Kidney (tissue), 14 donors: ENCODE data around the gene SNTG2. TPM values are rescaled to one million over a fixed set of nuclear protein-coding genes. Genes with fewer than 3 reads are reported as not detected.

Source experiments
- DNase-seq, 5 donors: peaks; one replicate each; pipeline ENCODE4 v3.0.0-alpha.2; 2013 to 2020
- FAIRE-seq: peaks from 2 replicates; lab custom pipeline; 2012; peaks lifted over from hg19 to GRCh38; lab: Jason Lieb, UNC
- H3K27ac ChIP-seq, 2 donors: one replicate each; pipeline ENCODE4 v1.7.0; 2013; ENCODE audit warnings: low read depth in 2 of 2, low read length in 2 of 2, inconsistent platforms in 1 of 2
- H3K27me3 ChIP-seq: one replicate; pipeline ENCODE4 v1.7.1; 2013; ENCODE audit warnings: low read length, inconsistent platforms; ENCODE audit not compliant: control insufficient read depth, insufficient read depth
- H3K36me3 ChIP-seq, 3 donors: one replicate each; pipeline versions ENCODE4 v1.7.0 to v1.7.1; 2013; ENCODE audit warnings: low read length in 3 of 3, control low read depth in 1 of 3, inconsistent platforms in 1 of 3; ENCODE audit not compliant: insufficient read depth in 3 of 3, control insufficient read depth in 2 of 3
- H3K4me1 ChIP-seq, 3 donors: one replicate each; pipeline versions ENCODE4 v1.7.0 to v1.7.1; 2013; ENCODE audit warnings: low read length in 3 of 3, inconsistent platforms in 1 of 3, low read depth in 1 of 3; ENCODE audit not compliant: control insufficient read depth in 2 of 3, insufficient read depth in 2 of 3
- H3K4me3 ChIP-seq, 3 donors: one replicate each; pipeline versions ENCODE4 v1.7.0 to v1.8.1; 2013; ENCODE audit warnings: low read length in 3 of 3, control low read depth in 1 of 3, inconsistent platforms in 1 of 3
- H3K9ac ChIP-seq, 3 donors: one replicate each; pipeline versions ENCODE4 v1.7.0 to v1.7.1; 2013; ENCODE audit warnings: low read length in 3 of 3, control low read depth in 1 of 3, inconsistent platforms in 1 of 3
- H3K9me3 ChIP-seq, 3 donors: one replicate each; pipeline versions ENCODE4 v1.7.0 to v1.7.1; 2013; ENCODE audit warnings: low read length in 3 of 3, control low read depth in 1 of 3, inconsistent platforms in 1 of 3; ENCODE audit not compliant: control insufficient read depth in 2 of 3, insufficient read depth in 1 of 3
- intact Hi-C: fragments of 100-400 bp; cut with DNase I; formaldehyde crosslinking; loops from one replicate; pipeline ENCODE4 v1.11.1; 2022
- polyA plus RNA-seq: library from polyadenylated mRNA; stranded (reverse); fragments of 350-450 nt; fragmentation: Illumina TruSeq; extraction: RNeasy Lipid Tissue Mini Kit (QIAGEN cat#74804); gene quantifications from one replicate; pipeline ENCODE4 v1.2.3, GENCODE V29; 2014; ENCODE audit warnings: low read depth, low replicate concordance; ENCODE audit not compliant: insufficient read depth
- total RNA-seq: library from RNA; stranded (reverse); fragmentation: NEBNext Ultra II Directional; extraction: Animal tissue kit (Norgen Biotek cat#: 25700); gene quantifications from one replicate; pipeline ENCODE4 v1.2.1, GENCODE V29; 2021
- TF ChIP-seq, protein P1 (sequence below): IDR thresholded peaks from 3 replicates; pipeline ENCODE4 v1.5.1; 2012; ENCODE audit warnings: mild to moderate bottlenecking, moderate library complexity, borderline replicate concordance; ENCODE audit not compliant: insufficient read depth; ENCODE audit errors: extremely low read depth
- donor health status: control.
- donor health status: control.
- donor health status: control.
- donor health status: control.
- donor health status: control.
- donor health status: DM: yes; HTN: yes; CAD: no.
- donor health status: Normal renal cell carcinoma (clear cell type).

SNTG2 gene
- total and polyA plus RNA-seq, 2 donors from 2014 or later = 2.2 TPM; not detected in 1

DNA sequence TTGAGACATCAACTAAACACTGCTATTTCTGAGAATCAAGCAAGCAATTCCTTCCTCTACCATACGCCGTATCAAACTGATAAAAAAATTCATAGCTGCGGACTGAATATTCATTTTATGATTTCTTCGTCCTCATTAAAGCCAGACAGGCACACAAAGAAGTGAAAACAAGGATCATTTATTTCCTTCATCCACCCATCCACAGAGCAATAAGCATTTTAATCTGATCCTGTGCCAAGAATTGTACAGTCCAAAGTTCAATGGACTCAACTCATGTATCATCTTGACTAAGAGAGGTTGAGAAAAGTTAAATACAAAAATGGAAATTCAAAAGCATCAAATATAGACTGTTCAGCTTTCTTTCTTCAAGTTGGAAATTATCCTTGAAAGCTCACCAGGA, 19.7 kb upstream of the SNTG2 start:
- no peak overlapping the region for H3K9ac ChIP-seq
- no peak overlapping the region for H3K4me3 ChIP-seq
- intact Hi-C loops = no loop called here
- TF ChIP-seq, protein P1, sequence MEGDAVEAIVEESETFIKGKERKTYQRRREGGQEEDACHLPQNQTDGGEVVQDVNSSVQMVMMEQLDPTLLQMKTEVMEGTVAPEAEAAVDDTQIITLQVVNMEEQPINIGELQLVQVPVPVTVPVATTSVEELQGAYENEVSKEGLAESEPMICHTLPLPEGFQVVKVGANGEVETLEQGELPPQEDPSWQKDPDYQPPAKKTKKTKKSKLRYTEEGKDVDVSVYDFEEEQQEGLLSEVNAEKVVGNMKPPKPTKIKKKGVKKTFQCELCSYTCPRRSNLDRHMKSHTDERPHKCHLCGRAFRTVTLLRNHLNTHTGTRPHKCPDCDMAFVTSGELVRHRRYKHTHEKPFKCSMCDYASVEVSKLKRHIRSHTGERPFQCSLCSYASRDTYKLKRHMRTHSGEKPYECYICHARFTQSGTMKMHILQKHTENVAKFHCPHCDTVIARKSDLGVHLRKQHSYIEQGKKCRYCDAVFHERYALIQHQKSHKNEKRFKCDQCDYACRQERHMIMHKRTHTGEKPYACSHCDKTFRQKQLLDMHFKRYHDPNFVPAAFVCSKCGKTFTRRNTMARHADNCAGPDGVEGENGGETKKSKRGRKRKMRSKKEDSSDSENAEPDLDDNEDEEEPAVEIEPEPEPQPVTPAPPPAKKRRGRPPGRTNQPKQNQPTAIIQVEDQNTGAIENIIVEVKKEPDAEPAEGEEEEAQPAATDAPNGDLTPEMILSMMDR = no peak
- H3K27me3 ChIP-seq = no peaks in the 10 kb centered on the region
- peaks cover 0 to 4% (median 0%) of the 10 kb centered on the region in 3 donors for H3K4me1 ChIP-seq
- no peak overlapping the region for H3K27ac ChIP-seq
- H3K36me3 ChIP-seq = no peaks in the 10 kb centered on the region
- FAIRE-seq = no peak
- no peak for DNase-seq
- H3K9me3 ChIP-seq = no peaks in the 10 kb centered on the region

DNA sequence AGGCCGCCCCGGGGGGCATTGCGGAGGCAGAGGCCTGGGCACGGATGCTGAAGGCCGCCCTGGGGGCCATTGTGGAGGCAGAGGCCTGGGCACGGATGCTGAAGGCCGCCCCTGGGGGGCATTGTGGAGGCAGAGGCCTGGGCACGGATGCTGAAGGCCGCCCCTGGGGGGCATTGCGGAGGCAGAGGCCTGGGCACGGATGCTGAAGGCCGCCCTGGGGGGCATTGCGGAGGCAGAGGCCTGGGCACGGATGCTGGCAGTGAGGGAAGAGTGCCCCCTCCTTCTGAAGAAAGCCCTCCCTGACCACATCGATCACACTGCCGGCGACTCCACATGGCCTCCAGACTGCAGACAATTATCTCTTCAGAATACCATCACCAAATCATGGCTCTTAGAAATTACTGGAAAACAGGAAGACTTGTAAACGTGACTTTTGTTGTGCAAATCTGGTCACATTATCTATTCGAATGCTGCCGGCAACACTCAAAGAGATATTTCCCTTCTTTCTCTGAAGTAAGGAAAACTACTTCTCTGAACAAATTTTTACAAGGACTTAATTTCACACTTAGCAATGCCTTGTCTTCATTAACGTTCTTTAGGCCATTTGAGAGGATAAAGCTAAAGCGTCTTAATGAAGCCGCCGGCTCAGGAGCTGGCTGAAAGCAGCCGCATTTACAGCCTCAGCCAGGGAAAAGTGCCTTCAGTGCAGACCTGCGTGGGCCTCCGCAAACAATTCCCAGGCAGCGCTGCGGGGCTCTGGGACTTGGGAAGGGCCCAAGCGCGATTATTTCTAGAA, 18.1 kb upstream of the SNTG2 start:
- intact Hi-C loops = no loop called here

DNA sequence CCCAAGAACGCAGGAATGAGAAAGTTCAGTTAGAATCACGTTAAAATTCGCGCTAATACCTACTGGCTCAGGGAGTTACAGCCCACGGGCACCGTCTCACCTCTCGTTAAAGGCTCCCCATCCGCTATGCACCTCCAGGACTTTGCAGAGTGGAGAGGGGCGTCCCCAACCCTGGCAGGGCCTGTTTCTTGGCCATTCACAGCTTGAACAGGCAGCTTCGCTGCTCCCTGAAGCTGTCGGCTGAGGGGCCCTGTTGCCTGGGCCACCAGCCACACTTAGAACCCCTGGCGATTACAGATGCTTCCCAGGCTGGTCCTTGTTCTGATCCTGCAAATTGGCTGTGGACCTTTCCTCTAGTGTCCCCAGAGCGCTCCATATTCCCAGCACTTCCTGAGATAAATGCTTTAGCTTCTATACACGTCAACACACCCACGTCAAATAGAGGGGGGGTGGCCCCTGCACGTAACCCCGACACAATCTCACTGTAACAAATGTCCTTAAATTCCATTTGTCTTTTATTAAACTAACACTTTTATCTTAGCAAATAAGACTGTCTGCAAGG, 16.8 kb upstream of the SNTG2 start:
- H3K27me3 ChIP-seq = no peaks in the 10 kb centered on the region
- no peak overlapping the region for H3K4me3 ChIP-seq
- H3K4me1 ChIP-seq = peaks cover 0 to 4% (median 0%) of the 10 kb centered on the region in 3 donors
- no peak overlapping the region for H3K27ac ChIP-seq
- DNase-seq (no peak), FAIRE-seq (no peak)
- H3K36me3 ChIP-seq = no peaks in the 10 kb centered on the region
- TF ChIP-seq, protein P1 = no peak
- intact Hi-C loops = no loop called here
- no peak overlapping the region for H3K9ac ChIP-seq
- H3K9me3 ChIP-seq = no peaks in the 10 kb centered on the region

More for the DNA sequence above, 18.1 kb upstream of the SNTG2 start:
- no peak overlapping the region for H3K9ac ChIP-seq
- no peak for DNase-seq
- TF ChIP-seq, protein P1 = no peak
- H3K27me3 ChIP-seq = no peaks in the 10 kb centered on the region
- peaks cover 0 to 4% (median 0%) of the 10 kb centered on the region in 3 donors for H3K4me1 ChIP-seq
- no peak for FAIRE-seq
- no peak overlapping the region for H3K4me3 ChIP-seq
- no peaks in the 10 kb centered on the region for H3K36me3 ChIP-seq
- no peak overlapping the region for H3K27ac ChIP-seq
- H3K9me3 ChIP-seq = no peaks in the 10 kb centered on the region
